Activated naive CD4-positive, alpha-beta T cell treated with anti-CD3 and anti-CD28 coated beads, Interleukin-2, amount 50 U/mL, for 16 hours (primary cell): ENCODE results near the gene SHC4.
"Not testable (repeated sequence)": the region's sequence is repeated elsewhere in the genome, so short reads cannot be mapped to it uniquely, and the experiment has no call there.

Source experiments
- DNase-seq: peaks from one replicate; pipeline ENCODE4 v3.0.0-alpha.2; 2020

SHC4 gene

GRCh38 chr15:48963524-48964113 lies at the start of gene SHC4:
SHC4 (minus strand) TSS chr15:48963919; CDS start chr15:48963015, 904 bp downstream.
- DNase-seq, result no peak

- DNase-seq, result no peak
These were observed 35.6 kb upstream of the SHC4 start for GRCh38 chr15:48999314-48999713.

- DNase-seq, result no peak
These were observed 32.6 kb upstream of the SHC4 start for GRCh38 chr15:48996276-48996675.

GRCh38 chr15:48993380-48993779 lies 29.7 kb upstream of the SHC4 start:
- DNase-seq, result no peak

- DNase-seq, result no peak
These were observed 28.8 kb upstream of the SHC4 start for GRCh38 chr15:48992545-48992944.

GRCh38 chr15:48992096-48992495 lies 28.4 kb upstream of the SHC4 start:
- no peak for DNase-seq

GRCh38 chr15:48989170-48989569 lies 25.5 kb upstream of the SHC4 start:
- no peak for DNase-seq

GRCh38 chr15:48987142-48987541 lies 23.4 kb upstream of the SHC4 start:
- DNase-seq, result no peak

GRCh38 chr15:48986240-48986639 lies 22.5 kb upstream of the SHC4 start:
- no peak for DNase-seq

GRCh38 chr15:48985516-48985915 lies 21.8 kb upstream of the SHC4 start:
- DNase-seq, result no peak

- DNase-seq, result no peak
These were observed 21.2 kb upstream of the SHC4 start for GRCh38 chr15:48984811-48985352.

GRCh38 chr15:48984021-48984710 lies 20.4 kb upstream of the SHC4 start:
- no peak for DNase-seq

GRCh38 chr15:48983300-48983699 lies 19.6 kb upstream of the SHC4 start:
- DNase-seq, result no peak

- DNase-seq, result no peak
These were observed 18.2 kb upstream of the SHC4 start for GRCh38 chr15:48981941-48982340.

- DNase-seq, result no peak
These were observed 14.9 kb upstream of the SHC4 start for GRCh38 chr15:48978638-48979037.

GRCh38 chr15:48976444-48977088 lies 12.8 kb upstream of the SHC4 start:
- no peak for DNase-seq

GRCh38 chr15:48975472-48976419 lies 12.0 kb upstream of the SHC4 start:
- peak; percentile 77 for DNase-seq

- no peak for DNase-seq
These were observed 11.2 kb upstream of the SHC4 start for GRCh38 chr15:48974882-48975281.

GRCh38 chr15:48972750-48973503 lies 9.2 kb upstream of the SHC4 start:
- DNase-seq, result no peak

GRCh38 chr15:48970926-48971325 lies 7.2 kb upstream of the SHC4 start:
- DNase-seq, result not testable (repeated sequence)

GRCh38 chr15:48968066-48968465 lies 4.3 kb upstream of the SHC4 start:
- DNase-seq, result no peak

GRCh38 chr15:48967336-48967735 lies 3.6 kb upstream of the SHC4 start:
- DNase-seq, result no peak
